Endothelial cell (in vitro differentiated cells): ENCODE data around the gene EXO1. TPM values are rescaled to one million over a fixed set of nuclear protein-coding genes. Genes with fewer than 3 reads are reported as not detected.

Experiments used
- DNase-seq: peaks from one replicate; pipeline ENCODE4 v3.0.0; 2021; ENCODE audit warnings: low spot score
- H3K27ac Mint-ChIP-seq: one replicate; pipeline ENCODE4 v1.8.0; 2021; ENCODE audit warnings: mixed read lengths, inconsistent platforms; ENCODE audit not compliant: unreplicated experiment
- H3K27me3 Mint-ChIP-seq: one replicate; pipeline ENCODE4 v1.8.0; 2021; ENCODE audit warnings: mild to moderate bottlenecking, moderate library complexity, mixed read lengths, inconsistent platforms; ENCODE audit not compliant: unreplicated experiment
- H3K36me3 Mint-ChIP-seq: one replicate; pipeline ENCODE4 v1.8.0; 2021; ENCODE audit warnings: mild to moderate bottlenecking, low read depth, mixed read lengths, inconsistent platforms; ENCODE audit not compliant: unreplicated experiment
- H3K4me1 Mint-ChIP-seq: one replicate; pipeline ENCODE4 v1.8.0; 2021; ENCODE audit warnings: mild to moderate bottlenecking, mixed read lengths, inconsistent platforms; ENCODE audit not compliant: unreplicated experiment
- H3K4me3 Mint-ChIP-seq: one replicate; pipeline ENCODE4 v1.8.0; 2021; ENCODE audit warnings: mild to moderate bottlenecking, mixed read lengths, inconsistent platforms; ENCODE audit not compliant: unreplicated experiment
- H3K9me3 Mint-ChIP-seq: one replicate; pipeline ENCODE4 v1.8.0; 2021; ENCODE audit warnings: mixed read lengths, inconsistent platforms; ENCODE audit not compliant: unreplicated experiment
- total RNA-seq: library from RNA; stranded (reverse); fragmentation: NEBNext Ultra II Directional; extraction: Animal tissue kit (Norgen Biotek cat#: 25700); gene quantifications from one replicate; pipeline ENCODE4 v1.2.1, GENCODE V29; 2021; ENCODE audit not compliant: unreplicated experiment
- TF ChIP-seq, protein P1 (sequence below): fragments of 200-600 bp; sonication (generic); IDR thresholded peaks from one replicate; pipeline ENCODE4 v1.5.0; 2021; ENCODE audit warnings: antibody characterized with exemption; ENCODE audit not compliant: unreplicated experiment

Gene EXO1
- total RNA-seq, 1 donor from 2014 or later = 6.5 TPM

DNA sequence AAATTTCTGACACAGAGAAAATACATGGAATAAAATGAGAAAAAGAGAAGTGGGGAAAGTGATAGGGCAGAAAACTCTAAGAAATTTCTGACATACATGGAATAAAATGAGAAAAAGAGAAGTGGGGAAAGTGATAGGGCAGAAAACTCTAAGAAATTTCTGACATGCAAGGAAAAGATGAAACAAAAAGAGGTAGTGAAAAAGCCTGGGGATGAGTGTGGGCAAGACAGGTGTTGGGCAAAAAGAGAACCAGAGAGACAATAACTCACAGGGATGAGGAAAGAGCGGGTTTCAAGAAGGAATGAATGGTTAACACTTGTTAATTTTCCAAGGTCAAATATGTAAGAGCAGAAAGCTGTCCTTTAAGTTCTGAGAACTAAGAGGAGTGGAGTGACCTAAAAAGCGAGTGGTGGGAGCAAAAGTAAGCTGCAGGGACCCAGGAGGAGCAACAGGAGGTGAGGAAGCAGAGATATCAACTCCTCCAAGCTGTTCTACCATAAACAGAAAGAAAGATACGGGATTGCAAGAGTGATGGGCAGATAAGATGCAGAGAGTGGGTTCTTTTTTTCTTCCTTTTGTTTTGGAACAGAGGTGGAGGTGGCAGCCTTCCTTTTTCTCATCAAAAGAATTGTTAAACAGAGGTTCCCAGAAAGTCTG is 29.9 kb upstream of the EXO1 start:
- no peak for DNase-seq
- TF ChIP-seq, protein P1, sequence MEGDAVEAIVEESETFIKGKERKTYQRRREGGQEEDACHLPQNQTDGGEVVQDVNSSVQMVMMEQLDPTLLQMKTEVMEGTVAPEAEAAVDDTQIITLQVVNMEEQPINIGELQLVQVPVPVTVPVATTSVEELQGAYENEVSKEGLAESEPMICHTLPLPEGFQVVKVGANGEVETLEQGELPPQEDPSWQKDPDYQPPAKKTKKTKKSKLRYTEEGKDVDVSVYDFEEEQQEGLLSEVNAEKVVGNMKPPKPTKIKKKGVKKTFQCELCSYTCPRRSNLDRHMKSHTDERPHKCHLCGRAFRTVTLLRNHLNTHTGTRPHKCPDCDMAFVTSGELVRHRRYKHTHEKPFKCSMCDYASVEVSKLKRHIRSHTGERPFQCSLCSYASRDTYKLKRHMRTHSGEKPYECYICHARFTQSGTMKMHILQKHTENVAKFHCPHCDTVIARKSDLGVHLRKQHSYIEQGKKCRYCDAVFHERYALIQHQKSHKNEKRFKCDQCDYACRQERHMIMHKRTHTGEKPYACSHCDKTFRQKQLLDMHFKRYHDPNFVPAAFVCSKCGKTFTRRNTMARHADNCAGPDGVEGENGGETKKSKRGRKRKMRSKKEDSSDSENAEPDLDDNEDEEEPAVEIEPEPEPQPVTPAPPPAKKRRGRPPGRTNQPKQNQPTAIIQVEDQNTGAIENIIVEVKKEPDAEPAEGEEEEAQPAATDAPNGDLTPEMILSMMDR = no peak
- no peak overlapping the region for H3K27ac Mint-ChIP-seq
- no peak overlapping the region for H3K4me3 Mint-ChIP-seq
- peaks cover 4% of the 10 kb centered on the region for H3K9me3 Mint-ChIP-seq
- H3K36me3 Mint-ChIP-seq = no peaks in the 10 kb centered on the region
- H3K27me3 Mint-ChIP-seq = no peaks in the 10 kb centered on the region
- H3K4me1 Mint-ChIP-seq = no peaks in the 10 kb centered on the region

DNA sequence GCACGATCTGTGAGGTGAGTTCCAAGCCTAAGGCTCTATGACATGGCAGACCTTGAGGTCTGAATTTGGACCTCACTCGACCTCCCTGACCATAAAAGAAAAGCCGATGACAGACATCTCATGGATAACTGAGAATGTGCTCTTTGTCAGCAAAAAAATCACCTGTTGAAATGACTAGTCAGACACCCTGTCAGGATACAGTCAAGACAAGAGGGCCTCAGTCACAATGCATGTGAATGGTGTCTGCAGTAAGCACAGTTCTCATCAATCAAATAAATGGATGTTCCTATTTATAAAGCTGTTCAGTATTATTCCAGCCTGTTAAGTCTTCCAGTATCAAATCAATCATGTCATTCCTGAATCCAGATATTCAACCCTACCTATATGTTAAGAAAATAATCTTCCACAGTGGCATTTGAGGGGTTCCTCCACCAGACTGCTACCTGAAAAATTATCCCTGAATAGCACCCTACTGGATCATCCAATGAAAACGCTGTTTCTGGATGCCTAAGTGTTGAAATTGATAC is 28.6 kb upstream of the EXO1 start:
- H3K27me3 Mint-ChIP-seq = peaks cover 2% of the 10 kb centered on the region
- H3K9me3 Mint-ChIP-seq = peaks cover 4% of the 10 kb centered on the region

DNA sequence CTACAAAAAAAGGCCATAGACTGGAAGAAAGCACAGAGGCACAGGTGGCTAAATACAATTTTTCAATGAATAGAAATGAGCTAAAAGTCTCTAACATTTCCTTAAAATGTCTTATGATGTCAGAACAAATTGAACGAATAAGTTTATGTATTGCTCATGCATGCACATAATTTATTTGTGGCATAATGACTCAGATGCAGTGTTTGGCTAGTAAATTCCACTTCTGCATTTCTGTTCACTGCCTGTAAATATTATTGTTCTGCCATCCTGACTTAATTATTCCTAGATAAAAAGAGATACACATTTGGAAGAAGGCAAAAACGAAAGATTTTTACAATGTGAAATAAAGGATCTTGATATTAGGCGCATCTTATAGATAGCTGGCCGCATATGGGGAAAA is 26.6 kb upstream of the EXO1 start:
- DNase-seq = no peak
- H3K27me3 Mint-ChIP-seq = peaks cover 4% of the 10 kb centered on the region
- TF ChIP-seq, protein P1 = no peak

More for the DNA sequence above, 28.6 kb upstream of the EXO1 start:
- Mint-ChIP-seq H3K27ac (no peak overlapping the region), H3K4me3 (no peak overlapping the region), H3K4me1 (no peaks in the 10 kb centered on the region), H3K36me3 (no peaks in the 10 kb centered on the region)
- no peak for DNase-seq
- TF ChIP-seq, protein P1 = no peak

DNA sequence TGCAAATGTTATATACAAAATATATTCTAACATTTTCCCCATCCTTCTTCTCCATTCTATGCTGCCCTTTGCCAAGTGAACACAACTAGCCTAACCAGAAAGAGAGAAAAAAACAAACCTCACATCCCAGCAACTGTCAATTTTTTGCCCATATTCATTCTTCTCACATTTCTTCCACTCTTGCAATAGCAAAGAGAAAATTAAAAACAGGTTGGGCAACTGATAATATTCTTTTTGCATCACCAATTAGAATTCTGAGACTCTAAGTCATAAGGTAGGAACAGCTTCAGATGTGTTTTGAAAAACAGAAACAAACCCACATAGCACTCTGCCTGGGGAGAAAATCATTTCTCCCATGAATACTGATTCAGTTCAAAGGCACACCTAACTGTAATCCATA is 25.2 kb upstream of the EXO1 start:
- Mint-ChIP-seq H3K4me1 (no peaks in the 10 kb centered on the region), H3K27ac (no peak overlapping the region), H3K4me3 (no peak overlapping the region), H3K36me3 (no peaks in the 10 kb centered on the region), H3K9me3 (peaks cover 4% of the 10 kb centered on the region), H3K27me3 (peaks cover 4% of the 10 kb centered on the region)
- TF ChIP-seq, protein P1 = no peak
- no peak for DNase-seq

More for the DNA sequence above, 26.6 kb upstream of the EXO1 start:
- H3K27ac Mint-ChIP-seq = no peak overlapping the region
- no peaks in the 10 kb centered on the region for H3K4me1 Mint-ChIP-seq
- H3K36me3 Mint-ChIP-seq = no peaks in the 10 kb centered on the region
- no peak overlapping the region for H3K4me3 Mint-ChIP-seq
- H3K9me3 Mint-ChIP-seq = peaks cover 4% of the 10 kb centered on the region

DNA sequence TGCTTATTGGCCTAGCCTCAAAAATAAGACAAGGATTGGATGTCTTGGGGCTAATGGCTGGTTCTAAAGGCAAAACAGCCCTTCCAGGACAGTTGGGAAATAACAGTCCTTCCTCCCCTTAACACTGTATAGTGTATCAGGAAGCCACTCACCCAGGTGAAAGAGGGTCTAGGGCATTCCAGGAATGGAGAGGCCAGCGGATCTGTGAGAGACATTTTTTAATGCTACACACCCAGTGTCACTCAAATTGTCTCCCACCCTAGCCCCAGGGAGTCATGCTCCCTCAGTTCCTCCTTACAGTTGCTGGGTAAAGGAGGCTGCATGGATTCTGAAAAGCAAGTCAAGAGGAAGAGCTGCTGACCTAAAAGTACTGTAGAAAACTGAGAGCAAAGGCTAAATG is 24.1 kb upstream of the EXO1 start:
- Mint-ChIP-seq H3K4me3 (no peak overlapping the region), H3K4me1 (no peaks in the 10 kb centered on the region), H3K27me3 (peaks cover 4% of the 10 kb centered on the region), H3K36me3 (no peaks in the 10 kb centered on the region), H3K9me3 (peaks cover 4% of the 10 kb centered on the region), H3K27ac (no peak overlapping the region)
- DNase-seq = no peak
- TF ChIP-seq, protein P1 = no peak
